Fibroblast of lung (primary cell): ENCODE data around the gene CTNNA1. TPM values are rescaled to one million over a fixed set of nuclear protein-coding genes. Genes with fewer than 3 reads are reported as not detected.

Experiments used
- DNase-seq, 2 donors: peaks; one replicate each; pipeline versions ENCODE4 v3.0.0 to v3.0.0-alpha.2; 2010; ENCODE audit warnings: low read depth in 2 of 2
- H2AFZ ChIP-seq: 2 replicates; pipeline ENCODE4 v1.5.1; 2012; ENCODE audit warnings: low read length, control low read depth, inconsistent platforms
- H3K27ac ChIP-seq: 2 replicates; pipeline ENCODE4 v1.5.1; 2011; ENCODE audit warnings: low read length, control low read depth; ENCODE audit not compliant: insufficient read depth
- H3K27me3 ChIP-seq: 2 replicates; pipeline ENCODE4 v1.5.1; 2011; ENCODE audit warnings: mild to moderate bottlenecking, low read length; ENCODE audit not compliant: control insufficient read depth, insufficient read depth
- H3K36me3 ChIP-seq: 2 replicates; pipeline ENCODE4 v1.5.1; 2011; ENCODE audit warnings: low read length; ENCODE audit not compliant: control insufficient read depth, insufficient read depth
- H3K4me1 ChIP-seq: 2 replicates; pipeline ENCODE4 v1.5.1; 2011; ENCODE audit warnings: low read length; ENCODE audit not compliant: control insufficient read depth, insufficient read depth; ENCODE audit errors: extremely low read depth
- H3K4me2 ChIP-seq: 2 replicates; pipeline ENCODE4 v1.5.1; 2011; ENCODE audit warnings: low read length, control low read depth; ENCODE audit not compliant: insufficient read depth; ENCODE audit errors: extremely low read depth
- H3K4me3 ChIP-seq, 4 experiments: fragments of 200-600 bp in 1 of 4; sonication (generic) in 1 of 4; replicated peaks in 1 of 4; 2 replicates each; pipeline ENCODE4 v1.5.1; 2011 to 2016; ENCODE audit warnings: low read length in 4 of 4, low read depth in 3 of 4, mild to moderate bottlenecking in 3 of 4, control low read depth in 2 of 4, inconsistent platforms in 1 of 4, mixed read lengths in 1 of 4; ENCODE audit not compliant: insufficient read depth in 1 of 4; ENCODE audit errors: control extremely low read depth in 1 of 4
- H3K79me2 ChIP-seq: 2 replicates; pipeline ENCODE4 v1.5.1; 2012; ENCODE audit warnings: mild to moderate bottlenecking, low read length, inconsistent platforms; ENCODE audit not compliant: control insufficient read depth, insufficient read depth
- H3K9ac ChIP-seq: 2 replicates; pipeline ENCODE4 v1.5.1; 2011; ENCODE audit warnings: mild to moderate bottlenecking, low read length, control low read depth; ENCODE audit not compliant: insufficient read depth
- H3K9me3 ChIP-seq: 2 replicates; pipeline ENCODE4 v1.5.1; 2012; ENCODE audit warnings: low read depth, low read length; ENCODE audit not compliant: control insufficient read depth, insufficient read depth
- H4K20me1 ChIP-seq: 2 replicates; pipeline ENCODE4 v1.5.1; 2011; ENCODE audit warnings: low read length; ENCODE audit not compliant: control insufficient read depth, insufficient read depth; ENCODE audit errors: extremely low read depth
- CTCF ChIP-seq, 2 donors: IDR thresholded peaks in 1 of 2; conservative IDR thresholded peaks in 1 of 2; 1 replicate in 1 of 2; 2 replicates in 1 of 2; pipeline ENCODE4 v1.5.1; 2011 to 2012; ENCODE audit warnings: low read length in 2 of 2, control low read depth in 1 of 2, inconsistent platforms in 1 of 2, low read depth in 1 of 2, mild to moderate bottlenecking in 1 of 2
- EZH2 ChIP-seq: IDR thresholded peaks from 2 replicates; pipeline ENCODE4 v1.5.1; 2012; ENCODE audit warnings: low read length, control low read depth, mild to moderate bottlenecking; ENCODE audit errors: missing control alignments
- polyA plus RNA-seq, 2 donors: library from polyadenylated mRNA; depleted of rRNA in 1 of 2; stranded (reverse) in 1 of 2; unstranded in 1 of 2; fragments of >200 nt; gene quantifications; 2 replicates each; pipeline ENCODE4 v1.2.1, GENCODE V29; 2011 to 2012; ENCODE audit warnings: missing spikeins in 1 of 2
- total RNA-seq: library from RNA; depleted of rRNA; stranded (reverse); fragments of >200 nt; gene quantifications from 2 replicates; pipeline ENCODE4 v1.2.1, GENCODE V29; 2014

The CTNNA1 gene
- total and polyA plus RNA-seq, 2 donors (not counting 1 experiment from before 2014, with no cell fraction given), result 181 to 557 TPM

DNA sequence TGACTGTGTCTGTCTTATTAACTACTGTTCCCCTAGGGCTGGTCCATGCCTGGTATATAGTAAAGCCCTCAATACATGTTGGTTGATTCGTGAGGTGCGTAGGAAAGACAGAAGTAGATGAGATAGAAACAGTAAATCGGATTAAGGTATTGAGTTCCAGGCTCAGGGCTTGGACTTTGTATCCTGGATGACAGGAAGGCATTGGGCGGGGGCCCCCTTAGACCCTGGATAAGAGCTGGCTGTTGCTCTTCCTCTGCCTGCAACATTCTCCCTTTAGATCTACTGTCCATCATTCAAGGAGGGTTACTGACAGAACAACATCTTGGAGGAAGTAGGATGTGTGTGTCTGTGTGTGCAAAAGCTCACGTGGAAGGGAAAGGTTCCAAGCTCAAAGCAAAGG is 31.2 kb upstream of the CTNNA1 start:
- Histone ChIP-seq H4K20me1 (no peaks in the 10 kb centered on the region), H3K9ac (no peak overlapping the region), H3K79me2 (no peaks in the 10 kb centered on the region), H3K4me2 (no peak overlapping the region), H3K9me3 (no peaks in the 10 kb centered on the region), H3K4me3 (no peak overlapping the region), H3K36me3 (no peaks in the 10 kb centered on the region), H3K4me1 (no peaks in the 10 kb centered on the region), H3K27ac (no peak overlapping the region), H3K27me3 (no peaks in the 10 kb centered on the region), H2AFZ (no peak overlapping the region)
- no peak for DNase-seq
- TF ChIP-seq EZH2 (no peak), CTCF (conservative IDR thresholded peaks at IDR 0.05 in 1 of 2, IDR thresholded peaks at IDR 0.05 in 1 of 2; ENCODE audit: low read depth in 1 of 2, low read length in 2 of 2) (no peak)

- Histone ChIP-seq H3K4me3 (no peak overlapping the region), H3K27ac (no peak overlapping the region), H3K4me2 (no peak overlapping the region), H3K9ac (no peak overlapping the region), H3K9me3 (no peaks in the 10 kb centered on the region), H3K79me2 (no peaks in the 10 kb centered on the region), H3K4me1 (no peaks in the 10 kb centered on the region), H3K36me3 (no peaks in the 10 kb centered on the region), H3K27me3 (no peaks in the 10 kb centered on the region), H4K20me1 (no peaks in the 10 kb centered on the region), H2AFZ (no peak overlapping the region)
- no peak for DNase-seq
- TF ChIP-seq CTCF (conservative IDR thresholded peaks at IDR 0.05 in 1 of 2, IDR thresholded peaks at IDR 0.05 in 1 of 2; ENCODE audit: low read depth in 1 of 2, low read length in 2 of 2), result no peak
- TF ChIP-seq EZH2, result no peak
Observed at GRCh38 chr5:138722544-138723177, 30.6 kb upstream of the CTNNA1 start.

DNA sequence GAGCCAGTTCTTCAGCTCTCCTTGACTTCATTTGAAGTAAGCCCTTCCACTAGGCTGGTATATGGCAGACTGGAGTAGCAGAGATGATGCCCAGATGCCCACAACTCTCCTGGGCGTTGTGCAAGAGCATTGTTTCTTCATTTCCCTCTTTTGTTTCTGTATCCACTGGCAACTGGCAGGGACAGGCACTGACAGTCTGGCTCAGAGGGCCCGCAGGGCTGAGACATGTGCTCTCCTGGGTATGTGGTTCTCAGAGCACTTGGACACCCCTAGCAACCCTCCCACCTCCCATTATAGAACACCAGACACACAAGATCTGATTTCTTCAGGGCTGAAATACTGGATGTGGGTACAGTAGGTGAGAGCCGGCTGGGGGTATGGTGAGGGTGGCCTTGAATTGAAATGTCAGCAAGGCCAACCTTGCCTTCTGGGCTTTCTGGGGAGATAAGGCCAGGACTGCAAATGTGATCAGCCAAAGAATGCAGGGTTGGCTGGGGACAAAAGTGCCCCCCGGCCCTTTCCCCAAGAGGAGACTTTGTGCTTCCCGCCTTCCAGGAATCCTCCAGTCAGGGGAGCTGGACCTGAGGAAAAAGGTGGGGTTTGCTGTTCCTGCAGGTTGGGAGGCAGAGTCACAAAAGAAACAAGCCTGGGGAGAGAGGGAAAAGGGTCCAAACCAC is 28.6 kb upstream of the CTNNA1 start:
- Histone ChIP-seq H3K79me2 (no peaks in the 10 kb centered on the region), H3K9me3 (no peaks in the 10 kb centered on the region), H3K4me2 (no peak overlapping the region), H3K4me3 (no peak overlapping the region), H4K20me1 (no peaks in the 10 kb centered on the region), H3K27me3 (no peaks in the 10 kb centered on the region), H3K27ac (no peak overlapping the region), H3K9ac (no peak overlapping the region), H3K36me3 (no peaks in the 10 kb centered on the region), H3K4me1 (no peaks in the 10 kb centered on the region), H2AFZ (no peak overlapping the region)
- TF ChIP-seq CTCF (conservative IDR thresholded peaks at IDR 0.05 in 1 of 2, IDR thresholded peaks at IDR 0.05 in 1 of 2; ENCODE audit: low read depth in 1 of 2, low read length in 2 of 2) (no peak), EZH2 (no peak)
- no peak for DNase-seq
